SIG-M5 (cell line): ENCODE results near the gene GALNT6.

ENCODE experiments used
- DNase-seq: peaks from one replicate; lab custom pipeline; 2025; lab: John Stamatoyannopoulos, UW

Gene GALNT6

GRCh38 chr12:51406290-51406689 is 15.1 kb upstream of the GALNT6 start:
- no peak for DNase-seq

- no peak for DNase-seq
These were observed 14.6 kb upstream of the GALNT6 start for GRCh38 chr12:51405801-51406207.

GRCh38 chr12:51404627-51405026 is 13.4 kb upstream of the GALNT6 start:
- DNase-seq, result no peak

- DNase-seq, result peak; percentile 53
These were observed 12.5 kb upstream of the GALNT6 start for GRCh38 chr12:51403681-51404136.

GRCh38 chr12:51403159-51403558 is 12.0 kb upstream of the GALNT6 start:
- DNase-seq, result no peak

GRCh38 chr12:51401900-51402299 is 10.7 kb upstream of the GALNT6 start:
- no peak for DNase-seq

- no peak for DNase-seq
These were observed 10.3 kb upstream of the GALNT6 start for GRCh38 chr12:51401486-51401885.

- no peak for DNase-seq
These were observed 9.8 kb upstream of the GALNT6 start for GRCh38 chr12:51401020-51401419.

- no peak for DNase-seq
These were observed 8.7 kb upstream of the GALNT6 start for GRCh38 chr12:51399891-51400290.

- no peak for DNase-seq
These were observed 6.5 kb upstream of the GALNT6 start for GRCh38 chr12:51397670-51398069.

GRCh38 chr12:51395283-51396230 is 4.4 kb upstream of the GALNT6 start:
- no peak for DNase-seq

GRCh38 chr12:51393676-51394545 is 2.7 kb upstream of the GALNT6 start:
- DNase-seq, result no peak

GRCh38 chr12:51392556-51393237 is 1.5 kb upstream of the GALNT6 start:
- DNase-seq, result no peak

- no peak for DNase-seq
These were observed 319 bp downstream of the GALNT6 start for GRCh38 chr12:51390891-51391282.

GRCh38 chr12:51390457-51390856 is 749 bp downstream of the GALNT6 start:
- DNase-seq, result no peak

GRCh38 chr12:51389302-51389999 is 1.8 kb downstream of the GALNT6 start:
- no peak for DNase-seq

GRCh38 chr12:51388846-51389245 is 2.4 kb downstream of the GALNT6 start:
- DNase-seq, result no peak

- peak; percentile 23 for DNase-seq
These were observed 3.0 kb downstream of the GALNT6 start for GRCh38 chr12:51388069-51388799.

- no peak for DNase-seq
These were observed 4.9 kb downstream of the GALNT6 start for GRCh38 chr12:51386351-51386750.

- DNase-seq, result no peak
These were observed 7.8 kb downstream of the GALNT6 start for GRCh38 chr12:51383269-51383905.
